Kidney epithelial cell (primary cell): ENCODE results near the gene LOXHD1. TPM values are rescaled to one million over a fixed set of nuclear protein-coding genes. Genes with fewer than 3 reads are reported as not detected.

Source experiments
- DNase-seq: peaks from one replicate; pipeline ENCODE4 v3.0.0-alpha.2; 2010; ENCODE audit warnings: low read depth
- H3K27me3 ChIP-seq: 2 replicates; pipeline ENCODE4 v1.6.0; 2011; ENCODE audit warnings: low read length; ENCODE audit not compliant: control insufficient read depth, insufficient read depth
- H3K36me3 ChIP-seq: 2 replicates; pipeline ENCODE4 v1.5.1; 2011; ENCODE audit warnings: low read length; ENCODE audit not compliant: control insufficient read depth, insufficient read depth
- H3K4me3 ChIP-seq: 2 replicates; pipeline ENCODE4 v1.5.1; 2011; ENCODE audit warnings: low read depth, mild to moderate bottlenecking, control low read depth, low read length
- total RNA-seq: library from RNA; depleted of rRNA; stranded (reverse); fragments of >200 nt; gene quantifications from 2 replicates; pipeline ENCODE4 v1.2.3, GENCODE V29; 2015
- TF ChIP-seq, protein P1 (sequence below): IDR thresholded peaks from 2 replicates; pipeline ENCODE4 v1.5.1; 2011; ENCODE audit warnings: mild to moderate bottlenecking, moderate library complexity, low read length, control low read depth, inconsistent platforms; ENCODE audit not compliant: insufficient read depth, poor library complexity, severe bottlenecking

LOXHD1 gene
- total RNA-seq, 1 donor from 2014 or later, result 0.08 TPM

GRCh38 chr18:46519870-46520269, 137.2 kb downstream of the LOXHD1 start:
- no peaks in the 10 kb centered on the region for H3K27me3 ChIP-seq
- no peak for DNase-seq
- no peaks in the 10 kb centered on the region for H3K36me3 ChIP-seq
- no peak overlapping the region for H3K4me3 ChIP-seq
- TF ChIP-seq, protein P1, sequence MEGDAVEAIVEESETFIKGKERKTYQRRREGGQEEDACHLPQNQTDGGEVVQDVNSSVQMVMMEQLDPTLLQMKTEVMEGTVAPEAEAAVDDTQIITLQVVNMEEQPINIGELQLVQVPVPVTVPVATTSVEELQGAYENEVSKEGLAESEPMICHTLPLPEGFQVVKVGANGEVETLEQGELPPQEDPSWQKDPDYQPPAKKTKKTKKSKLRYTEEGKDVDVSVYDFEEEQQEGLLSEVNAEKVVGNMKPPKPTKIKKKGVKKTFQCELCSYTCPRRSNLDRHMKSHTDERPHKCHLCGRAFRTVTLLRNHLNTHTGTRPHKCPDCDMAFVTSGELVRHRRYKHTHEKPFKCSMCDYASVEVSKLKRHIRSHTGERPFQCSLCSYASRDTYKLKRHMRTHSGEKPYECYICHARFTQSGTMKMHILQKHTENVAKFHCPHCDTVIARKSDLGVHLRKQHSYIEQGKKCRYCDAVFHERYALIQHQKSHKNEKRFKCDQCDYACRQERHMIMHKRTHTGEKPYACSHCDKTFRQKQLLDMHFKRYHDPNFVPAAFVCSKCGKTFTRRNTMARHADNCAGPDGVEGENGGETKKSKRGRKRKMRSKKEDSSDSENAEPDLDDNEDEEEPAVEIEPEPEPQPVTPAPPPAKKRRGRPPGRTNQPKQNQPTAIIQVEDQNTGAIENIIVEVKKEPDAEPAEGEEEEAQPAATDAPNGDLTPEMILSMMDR, result no peak

GRCh38 chr18:46518438-46518837, 138.6 kb downstream of the LOXHD1 start:
- Histone ChIP-seq H3K27me3 (no peaks in the 10 kb centered on the region), H3K36me3 (no peaks in the 10 kb centered on the region), H3K4me3 (no peak overlapping the region)
- DNase-seq, result no peak
- TF ChIP-seq, protein P1, result peak; percentile 15

DNA sequence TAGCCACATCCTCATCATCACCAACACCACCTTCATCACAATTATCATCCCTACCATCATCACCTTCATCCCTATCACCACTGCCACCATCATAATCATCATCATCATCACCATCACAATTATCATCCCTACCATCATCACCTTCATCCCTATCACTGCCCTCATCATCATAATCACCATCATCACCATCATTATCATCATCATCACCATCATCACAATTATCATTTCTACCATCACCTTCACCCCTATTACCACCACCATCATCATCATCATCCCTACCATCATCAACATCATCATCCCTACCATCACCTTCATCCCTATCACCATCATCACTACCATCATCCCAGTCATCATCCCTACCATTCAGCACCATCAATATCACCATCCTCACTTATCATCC, 140.5 kb downstream of the LOXHD1 start:
- H3K4me3 ChIP-seq, result no peak overlapping the region
- TF ChIP-seq, protein P1, result no peak
- H3K36me3 ChIP-seq, result no peaks in the 10 kb centered on the region
- H3K27me3 ChIP-seq, result no peaks in the 10 kb centered on the region
- DNase-seq, result no peak

- TF ChIP-seq, protein P1, result no peak
- Histone ChIP-seq H3K27me3 (no peaks in the 10 kb centered on the region), H3K36me3 (no peaks in the 10 kb centered on the region), H3K4me3 (no peak overlapping the region)
- DNase-seq, result no peak
Observed at GRCh38 chr18:46510386-46510785, 146.6 kb downstream of the LOXHD1 start.

DNA sequence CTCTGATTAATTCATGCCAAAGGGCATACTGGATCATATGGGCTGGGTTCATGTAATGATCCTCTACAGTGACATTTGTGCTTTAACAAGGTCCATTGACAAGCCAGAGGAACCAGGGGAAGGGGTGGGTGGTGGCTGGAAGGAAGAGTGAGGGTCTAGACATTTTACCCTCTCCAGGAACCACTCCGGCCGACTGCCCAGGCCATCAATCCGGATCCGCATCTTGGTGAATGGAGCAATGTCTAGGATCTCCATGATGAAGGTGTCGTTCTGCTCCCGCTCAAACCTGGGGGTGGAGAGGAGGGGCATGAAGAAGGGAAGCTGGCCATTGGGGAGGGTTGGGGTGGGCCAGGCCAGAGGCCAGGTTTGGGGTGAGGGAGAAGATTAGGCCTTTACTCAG, 147.5 kb downstream of the LOXHD1 start:
- H3K4me3 ChIP-seq, result no peak overlapping the region
- no peaks in the 10 kb centered on the region for H3K36me3 ChIP-seq
- H3K27me3 ChIP-seq, result no peaks in the 10 kb centered on the region
- DNase-seq, result no peak
- TF ChIP-seq, protein P1, result no peak

- H3K36me3 ChIP-seq, result no peaks in the 10 kb centered on the region
- H3K4me3 ChIP-seq, result no peak overlapping the region
- no peaks in the 10 kb centered on the region for H3K27me3 ChIP-seq
- no peak for DNase-seq
- TF ChIP-seq, protein P1, result no peak
Observed at GRCh38 chr18:46506974-46507586, 149.9 kb downstream of the LOXHD1 start.
